Measurements from ENCODE around the gene THEM4. TPM values are rescaled to one million over a fixed set of nuclear protein-coding genes. Genes with fewer than 3 reads are reported as not detected.

The THEM4 gene
- total RNA-seq, 2 donors from 2014 or later: 26.6 to 33.0 TPM

- Mint-ChIP-seq H3K9me3 (no peaks in the 10 kb centered on the region), H3K4me3 (peak overlapping the region; percentile 23), H3K36me3 (ENCODE audit: low read depth) (peaks cover 21% of the 10 kb centered on the region), H3K4me1 (peaks cover 37% of the 10 kb centered on the region), H3K27ac (peak overlapping the region; percentile 96), H3K27me3 (no peaks in the 10 kb centered on the region)
- ATAC-seq (replicated peaks): no peak
Measured at GRCh38 chr1:151942882-151943281, 33.6 kb upstream of the THEM4 start.

GRCh38 chr1:151940541-151940940, 31.2 kb upstream of the THEM4 start:
- Mint-ChIP-seq H3K36me3 (ENCODE audit: low read depth) (peaks cover 9% of the 10 kb centered on the region), H3K27ac (peak overlapping the region; percentile 96), H3K27me3 (no peaks in the 10 kb centered on the region), H3K4me1 (peaks cover 21% of the 10 kb centered on the region), H3K4me3 (peak overlapping the region; percentile 63), H3K9me3 (no peaks in the 10 kb centered on the region)
- ATAC-seq (replicated peaks): no peak

GRCh38 chr1:151939779-151940178, 30.5 kb upstream of the THEM4 start:
- no peaks in the 10 kb centered on the region for H3K9me3 Mint-ChIP-seq
- no peak for ATAC-seq (replicated peaks)
- no peaks in the 10 kb centered on the region for H3K27me3 Mint-ChIP-seq
- H3K36me3 Mint-ChIP-seq (ENCODE audit: low read depth): peaks cover 6% of the 10 kb centered on the region
- no peak overlapping the region for H3K4me3 Mint-ChIP-seq
- peaks cover 17% of the 10 kb centered on the region for H3K4me1 Mint-ChIP-seq
- peak overlapping the region; percentile 96 for H3K27ac Mint-ChIP-seq

GRCh38 chr1:151939141-151939540, 29.8 kb upstream of the THEM4 start:
- Mint-ChIP-seq H3K9me3 (no peaks in the 10 kb centered on the region), H3K36me3 (ENCODE audit: low read depth) (peaks cover 6% of the 10 kb centered on the region), H3K4me1 (peaks cover 17% of the 10 kb centered on the region), H3K27ac (peak overlapping the region; percentile 42), H3K4me3 (no peak overlapping the region), H3K27me3 (no peaks in the 10 kb centered on the region)
- ATAC-seq (replicated peaks): no peak

GRCh38 chr1:151936653-151937052, 27.3 kb upstream of the THEM4 start:
- H3K4me3 Mint-ChIP-seq: no peak overlapping the region
- H3K36me3 Mint-ChIP-seq (ENCODE audit: low read depth): peaks cover 6% of the 10 kb centered on the region
- no peak for ATAC-seq (replicated peaks)
- peaks cover 12% of the 10 kb centered on the region for H3K4me1 Mint-ChIP-seq
- no peaks in the 10 kb centered on the region for H3K27me3 Mint-ChIP-seq
- no peak overlapping the region for H3K27ac Mint-ChIP-seq
- H3K9me3 Mint-ChIP-seq: no peaks in the 10 kb centered on the region

- Mint-ChIP-seq H3K9me3 (no peaks in the 10 kb centered on the region), H3K27me3 (no peaks in the 10 kb centered on the region), H3K4me3 (no peak overlapping the region), H3K4me1 (peaks cover 7% of the 10 kb centered on the region), H3K36me3 (ENCODE audit: low read depth) (peaks cover under 1% of the 10 kb centered on the region), H3K27ac (no peak overlapping the region)
- ATAC-seq (replicated peaks): no peak
Measured at GRCh38 chr1:151935894-151936602, 26.7 kb upstream of the THEM4 start.

- Mint-ChIP-seq H3K27ac (no peak overlapping the region), H3K36me3 (ENCODE audit: low read depth) (no peaks in the 10 kb centered on the region), H3K4me3 (no peak overlapping the region), H3K9me3 (no peaks in the 10 kb centered on the region), H3K4me1 (peaks cover 5% of the 10 kb centered on the region), H3K27me3 (no peaks in the 10 kb centered on the region)
- ATAC-seq (replicated peaks): no peak
Measured at GRCh38 chr1:151935154-151935553, 25.8 kb upstream of the THEM4 start.

- Mint-ChIP-seq H3K4me1 (peaks cover 5% of the 10 kb centered on the region), H3K27me3 (no peaks in the 10 kb centered on the region), H3K27ac (no peak overlapping the region), H3K9me3 (no peaks in the 10 kb centered on the region), H3K4me3 (no peak overlapping the region), H3K36me3 (ENCODE audit: low read depth) (no peaks in the 10 kb centered on the region)
- ATAC-seq (replicated peaks): peak; percentile 92
Measured at GRCh38 chr1:151934048-151934493, 24.8 kb upstream of the THEM4 start.

GRCh38 chr1:151924691-151925587, 15.6 kb upstream of the THEM4 start:
- H3K4me1 Mint-ChIP-seq: peaks cover 14% of the 10 kb centered on the region

GRCh38 chr1:151923422-151923821, 14.1 kb upstream of the THEM4 start:
- Mint-ChIP-seq H3K27ac (no peak overlapping the region), H3K36me3 (ENCODE audit: low read depth) (no peaks in the 10 kb centered on the region), H3K4me1 (peaks cover 14% of the 10 kb centered on the region), H3K9me3 (no peaks in the 10 kb centered on the region), H3K4me3 (no peak overlapping the region), H3K27me3 (no peaks in the 10 kb centered on the region)
- no peak for ATAC-seq (replicated peaks)

More at GRCh38 chr1:151924691-151925587, 15.6 kb upstream of the THEM4 start:
- H3K9me3 Mint-ChIP-seq: no peaks in the 10 kb centered on the region
- H3K4me3 Mint-ChIP-seq: peak overlapping the region; percentile 57
- H3K27ac Mint-ChIP-seq: peak overlapping the region; percentile 86
- no peaks in the 10 kb centered on the region for H3K27me3 Mint-ChIP-seq
- ATAC-seq (replicated peaks): peak; percentile 84
- no peaks in the 10 kb centered on the region for H3K36me3 Mint-ChIP-seq (ENCODE audit: low read depth)

GRCh38 chr1:151920149-151920548, 10.8 kb upstream of the THEM4 start:
- H3K4me1 Mint-ChIP-seq: peaks cover 9% of the 10 kb centered on the region
- no peaks in the 10 kb centered on the region for H3K36me3 Mint-ChIP-seq (ENCODE audit: low read depth)
- no peak overlapping the region for H3K27ac Mint-ChIP-seq
- no peaks in the 10 kb centered on the region for H3K27me3 Mint-ChIP-seq
- H3K9me3 Mint-ChIP-seq: no peaks in the 10 kb centered on the region
- peak overlapping the region; percentile 9 for H3K4me3 Mint-ChIP-seq
- ATAC-seq (replicated peaks): no peak

- H3K27me3 Mint-ChIP-seq: no peaks in the 10 kb centered on the region
- ATAC-seq (replicated peaks): no peak
- H3K4me3 Mint-ChIP-seq: no peak overlapping the region
- peaks cover 5% of the 10 kb centered on the region for H3K4me1 Mint-ChIP-seq
- no peaks in the 10 kb centered on the region for H3K9me3 Mint-ChIP-seq
- H3K27ac Mint-ChIP-seq: no peak overlapping the region
- no peaks in the 10 kb centered on the region for H3K36me3 Mint-ChIP-seq (ENCODE audit: low read depth)
Measured at GRCh38 chr1:151918819-151919610, 9.7 kb upstream of the THEM4 start.

- Mint-ChIP-seq H3K27ac (no peak overlapping the region), H3K9me3 (no peaks in the 10 kb centered on the region), H3K27me3 (no peaks in the 10 kb centered on the region), H3K4me3 (no peak overlapping the region), H3K4me1 (peaks cover 5% of the 10 kb centered on the region), H3K36me3 (ENCODE audit: low read depth) (no peaks in the 10 kb centered on the region)
- ATAC-seq (replicated peaks): no peak
Measured at GRCh38 chr1:151918156-151918555, 8.8 kb upstream of the THEM4 start.

GRCh38 chr1:151916726-151917370, 7.5 kb upstream of the THEM4 start:
- Mint-ChIP-seq H3K27ac (no peak overlapping the region), H3K9me3 (no peaks in the 10 kb centered on the region), H3K4me3 (no peak overlapping the region), H3K36me3 (ENCODE audit: low read depth) (no peaks in the 10 kb centered on the region), H3K27me3 (no peaks in the 10 kb centered on the region), H3K4me1 (peaks cover 5% of the 10 kb centered on the region)
- ATAC-seq (replicated peaks): no peak

All from activated T-helper 17 cell treated with anti-CD3 and anti-CD28 coated beads, Interleukin-2, amount 50 U/mL, for 72 hours (primary cell).